IMR-90 (cell line): ENCODE results near the gene EFHC2. TPM values are rescaled to one million over a fixed set of nuclear protein-coding genes. Genes with fewer than 3 reads are reported as not detected.

Experiments used
- ATAC-seq: fragments of 200-7000 bp; cut with Tn5 transposase; 2 replicates; pipeline ENCODE4 v1.9.1; 2020; ENCODE audit warnings: low read depth, mild to moderate bottlenecking, moderate library complexity
- BruUV-seq: library from RNA; stranded (reverse); fragments of 400-500 nt; replicated peaks from 2 replicates; lab custom pipeline; 2021; lab: Mats Ljungman, UMichigan
- CTCF ChIA-PET: fragments of 300-600 bp; formaldehyde crosslinking; extraction: SDS; loops from one replicate; lab custom pipeline; 2021; ENCODE audit warnings: antibody characterized with exemption; lab: Yijun Ruan, JAX
- POLR2A ChIA-PET: fragments of 300-600 bp; sonication (Branson Sonifier 250); formaldehyde crosslinking; loops from one replicate; lab custom pipeline; 2022; ENCODE audit warnings: antibody characterized with exemption; ENCODE audit not compliant: unreplicated experiment; lab: Charles Lee
- DNase-seq: peaks from one replicate; pipeline ENCODE4 v3.0.0; 2013
- H2AFZ ChIP-seq: replicated peaks from 2 replicates; pipeline ENCODE3; 2013; ENCODE audit warnings: low read length, mild to moderate bottlenecking; ENCODE audit not compliant: poor library complexity
- H2AK5ac ChIP-seq: 2 replicates; pipeline ENCODE4 v1.6.1; 2013; ENCODE audit warnings: low read depth, low read length, inconsistent platforms
- H2AK9ac ChIP-seq: replicated peaks from 2 replicates; pipeline ENCODE3; 2013; ENCODE audit warnings: mild to moderate bottlenecking, low read depth, low read length, moderate library complexity; ENCODE audit not compliant: poor library complexity
- H2BK120ac ChIP-seq: 2 replicates; pipeline ENCODE4 v1.6.1; 2013; ENCODE audit warnings: low read depth, low read length, inconsistent platforms
- H2BK15ac ChIP-seq: 3 replicates; pipeline ENCODE4 v1.6.1; 2013; ENCODE audit warnings: low read depth, low read length, inconsistent platforms
- H2BK20ac ChIP-seq: 2 replicates; pipeline ENCODE4 v1.6.1; 2013; ENCODE audit warnings: low read depth, mild to moderate bottlenecking, inconsistent platforms, low read length, moderate library complexity
- H2BK5ac ChIP-seq: 2 replicates; pipeline ENCODE4 v1.6.1; 2013; ENCODE audit warnings: mild to moderate bottlenecking, low read depth, low read length, inconsistent platforms; ENCODE audit not compliant: poor library complexity, severe bottlenecking
- H3K14ac ChIP-seq: replicated peaks from 2 replicates; pipeline ENCODE4 v1.6.1; 2013; ENCODE audit warnings: low read depth, low read length, inconsistent platforms
- H3K18ac ChIP-seq: 2 replicates; pipeline ENCODE4 v1.6.1; 2013; ENCODE audit warnings: low read depth, low read length, control low read depth
- H3K23ac ChIP-seq: 2 replicates; pipeline ENCODE4 v1.6.1; 2013; ENCODE audit warnings: low read depth, low read length, inconsistent platforms
- H3K27ac ChIP-seq: 2 replicates; pipeline ENCODE4 v1.5.1; 2013; ENCODE audit warnings: mild to moderate bottlenecking, control low read depth, low read length; ENCODE audit not compliant: insufficient read depth
- H3K27me3 ChIP-seq: 2 replicates; pipeline ENCODE4 v1.6.1; 2013; ENCODE audit warnings: low read length; ENCODE audit not compliant: control insufficient read depth, insufficient read depth
- H3K36me3 ChIP-seq: 2 replicates; pipeline ENCODE4 v1.6.1; 2013; ENCODE audit warnings: low read length, mixed read lengths; ENCODE audit not compliant: control insufficient read depth, insufficient read depth
- H3K4ac ChIP-seq: 2 replicates; pipeline ENCODE4 v1.6.1; 2013; ENCODE audit warnings: low read depth, low read length, inconsistent platforms
- H3K4me1 ChIP-seq: 2 replicates; pipeline ENCODE4 v1.6.1; 2013; ENCODE audit warnings: low read length, mixed read lengths; ENCODE audit not compliant: control insufficient read depth, insufficient read depth
- H3K4me2 ChIP-seq: 2 replicates; pipeline ENCODE4 v1.6.1; 2013; ENCODE audit warnings: low read depth, mild to moderate bottlenecking, control low read depth, low read length, moderate library complexity
- H3K4me3 ChIP-seq: 2 replicates; pipeline ENCODE4 v1.5.1; 2013; ENCODE audit warnings: low read depth, mild to moderate bottlenecking, control low read depth, low read length, moderate library complexity; ENCODE audit not compliant: insufficient read depth
- H3K56ac ChIP-seq: 2 replicates; pipeline ENCODE4 v1.6.1; 2013; ENCODE audit warnings: low read length, inconsistent platforms; ENCODE audit not compliant: insufficient read depth; ENCODE audit errors: extremely low read depth
- H3K79me1 ChIP-seq, 2 experiments: 2 replicates each; pipeline ENCODE4 v1.6.1; 2013; ENCODE audit warnings: low read length in 2 of 2, inconsistent platforms in 1 of 2, low read depth in 1 of 2
- H3K9ac ChIP-seq: 2 replicates; pipeline ENCODE4 v1.6.1; 2013; ENCODE audit warnings: low read depth, low read length, control low read depth
- H3K9me1 ChIP-seq: 2 replicates; pipeline ENCODE4 v1.6.1; 2013; ENCODE audit warnings: low read length, inconsistent platforms; ENCODE audit not compliant: insufficient read depth
- H3K9me3 ChIP-seq: 2 replicates; pipeline ENCODE4 v1.6.1; 2013; ENCODE audit warnings: low read length; ENCODE audit not compliant: control insufficient read depth, insufficient read depth
- H4K20me1 ChIP-seq: 2 replicates; pipeline ENCODE4 v1.6.1; 2013; ENCODE audit warnings: low read length, inconsistent platforms; ENCODE audit not compliant: insufficient read depth
- H4K5ac ChIP-seq: 2 replicates; pipeline ENCODE4 v1.6.1; 2013; ENCODE audit warnings: mild to moderate bottlenecking, low read depth, low read length, control low read depth
- H4K8ac ChIP-seq, 2 experiments: 2 replicates each; pipeline ENCODE4 v1.6.1; 2013; ENCODE audit warnings: low read depth in 2 of 2, low read length in 2 of 2, control low read depth in 1 of 2, inconsistent platforms in 1 of 2
- H4K91ac ChIP-seq: 2 replicates; pipeline ENCODE4 v1.6.1; 2013; ENCODE audit warnings: low read depth, low read length, inconsistent platforms; ENCODE audit not compliant: insufficient read depth
- BHLHE40 ChIP-seq: fragments of 150-350 bp; IDR thresholded peaks from 2 replicates; pipeline ENCODE4 v1.6.1; 2016; ENCODE audit warnings: mild to moderate bottlenecking, low read depth, low read length
- CHD1 ChIP-seq: IDR thresholded peaks from 2 replicates; pipeline ENCODE4 v1.6.1; 2012; ENCODE audit warnings: low read depth, low read length, improper control_type of control experiment
- FOS ChIP-seq: fragments of 150-350 bp; IDR thresholded peaks from 2 replicates; pipeline ENCODE4 v1.6.1; 2016; ENCODE audit warnings: low read depth, low read length
- MAFK ChIP-seq: IDR thresholded peaks from 2 replicates; pipeline ENCODE4 v1.6.1; 2012; ENCODE audit warnings: low read depth, low read length, improper control_type of control experiment
- MAZ ChIP-seq: IDR thresholded peaks from 2 replicates; pipeline ENCODE4 v1.6.1; 2012; ENCODE audit warnings: low read depth, mild to moderate bottlenecking, low read length, improper control_type of control experiment, moderate library complexity, borderline replicate concordance
- MXI1 ChIP-seq: IDR thresholded peaks from 2 replicates; pipeline ENCODE4 v1.6.1; 2012; ENCODE audit warnings: low read depth, mild to moderate bottlenecking, low read length, moderate library complexity, borderline replicate concordance
- NFE2L2 ChIP-seq: fragments of 150-350 bp; IDR thresholded peaks from 2 replicates; pipeline ENCODE4 v1.6.1; 2016; ENCODE audit warnings: low read depth, mild to moderate bottlenecking, low read length
- POLR2A ChIP-seq: IDR thresholded peaks from 2 replicates; pipeline ENCODE4 v1.6.1; 2012; ENCODE audit warnings: mild to moderate bottlenecking, low read depth, low read length
- RAD21 ChIP-seq: IDR thresholded peaks from 2 replicates; pipeline ENCODE4 v1.6.1; 2012; ENCODE audit warnings: low read length, improper control_type of control experiment
- RCOR1 ChIP-seq: IDR thresholded peaks from 2 replicates; pipeline ENCODE4 v1.6.1; 2012; ENCODE audit warnings: mild to moderate bottlenecking, low read length, improper control_type of control experiment; ENCODE audit not compliant: insufficient replicate concordance
- RFX5 ChIP-seq: IDR thresholded peaks from 2 replicates; pipeline ENCODE4 v1.8.0; 2012; ENCODE audit warnings: low read depth, mild to moderate bottlenecking, low read length, moderate library complexity
- SMC3 ChIP-seq: fragments of 150-350 bp; IDR thresholded peaks from 2 replicates; pipeline ENCODE4 v1.6.1; 2016; ENCODE audit warnings: low read depth, mild to moderate bottlenecking, antibody characterized with exemption, low read length, moderate library complexity
- WGBS, 2 experiments: methylation state at CpG; one replicate each; pipeline versions ENCODE4 v1.1.5 to v1.1.7; 2013; ENCODE audit warnings: missing lambda C conversion rate in 2 of 2; ENCODE audit not compliant: insufficient read length in 1 of 2; ENCODE audit errors: extremely low coverage in 2 of 2; 5-methylcytosine and 5-hydroxymethylcytosine counted together
- dilution Hi-C: fragments of 300-500 bp; cut with HindIII; formaldehyde crosslinking; loops from one replicate; pipeline ENCODE4 v1.14.3; 2018; ENCODE audit warnings: low sequenced_read_pairs; ENCODE audit not compliant: unreplicated experiment
- in situ Hi-C: fragments of 300-500 bp; cut with MboI; formaldehyde crosslinking; loops from 3 replicates; pipeline ENCODE4 v1.14.3; 2019; ENCODE audit warnings: low sequenced_read_pairs, inconsistent platforms, mixed read lengths
- intact Hi-C: fragments of 100-400 bp; cut with micrococcal nuclease; formaldehyde crosslinking; loops from 2 replicates; pipeline ENCODE4 v1.10.0; 2022
- polyA plus RNA-seq, 3 experiments: library from polyadenylated mRNA; depleted of rRNA; stranded (reverse); fragments of >200 nt; gene quantifications; 2 replicates each; pipeline ENCODE4 v1.2.3, GENCODE V29; 2012; ENCODE audit warnings: low replicate concordance in 1 of 3
- total RNA-seq: library from RNA; depleted of rRNA; stranded (reverse); fragments of >200 nt; gene quantifications from 2 replicates; pipeline ENCODE4 v1.2.3, GENCODE V29; 2012
- TF ChIP-seq, protein P1 (sequence below): conservative IDR thresholded peaks from 2 replicates; pipeline ENCODE4 v1.5.1; 2012; ENCODE audit warnings: mild to moderate bottlenecking, low read depth, low read length, improper control_type of control experiment
- TF ChIP-seq, protein P2 (sequence below): fragments of 150-350 bp; IDR thresholded peaks from 2 replicates; pipeline ENCODE4 v1.6.1; 2016; ENCODE audit warnings: low read depth, mild to moderate bottlenecking, low read length, moderate library complexity, borderline replicate concordance
- TF ChIP-seq, protein P3 (sequence below): fragments of 150-350 bp; IDR thresholded peaks from 2 replicates; pipeline ENCODE4 v1.6.1; 2017; ENCODE audit warnings: mild to moderate bottlenecking, antibody characterized with exemption, low read length, low read depth

EFHC2 gene
- total and polyA plus RNA-seq, 2 of the 4 experiments (the other 2 are of a cell fraction), result 0.18 to 0.24 TPM

DNA sequence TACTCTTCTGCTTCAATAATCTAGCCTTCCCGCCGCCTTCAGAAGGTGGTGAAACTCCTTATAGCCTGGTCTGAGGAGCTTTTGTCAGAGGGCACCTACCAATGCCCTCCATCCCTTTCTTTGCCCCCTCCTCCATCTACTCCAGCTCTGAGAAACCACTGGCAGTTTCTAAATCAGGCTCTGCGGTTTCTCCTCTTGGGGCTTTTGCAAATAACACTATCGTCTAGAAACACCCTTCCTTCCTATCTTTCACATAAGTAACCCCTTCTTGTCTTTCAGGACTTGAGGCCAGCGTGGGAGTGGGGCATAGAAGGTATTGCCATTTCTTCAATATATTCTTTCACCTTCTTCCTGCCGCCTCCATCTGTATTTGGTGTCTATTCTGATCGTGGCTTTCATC is 1.2 kb upstream of the EFHC2 start:
- Histone ChIP-seq H3K14ac (no peak overlapping the region), H4K5ac (no peak overlapping the region), H4K8ac (no peak overlapping the region), H3K4me3 (no peak overlapping the region), H3K18ac (no peak overlapping the region), H3K4ac (no peak overlapping the region), H3K9ac (no peak overlapping the region), H2BK15ac (no peak overlapping the region), H3K27ac (no peak overlapping the region), H4K91ac (no peak overlapping the region), H2AK9ac (no peak overlapping the region), H3K56ac (no peak overlapping the region), H2AFZ (no peak overlapping the region), H4K20me1 (no peaks in the 10 kb centered on the region), H2BK5ac (no peak overlapping the region), H3K4me1 (no peaks in the 10 kb centered on the region; the same call in 1 of the 2 replicates), H3K9me3 (no peaks in the 10 kb centered on the region), H2BK120ac (no peak overlapping the region), H3K23ac (no peak overlapping the region), H3K4me2 (no peak overlapping the region), H2AK5ac (no peak overlapping the region), H2BK20ac (no peak overlapping the region), H3K9me1 (no peaks in the 10 kb centered on the region), H3K36me3 (no peaks in the 10 kb centered on the region), H3K27me3 (no peaks in the 10 kb centered on the region; the same call in 1 of the 2 replicates), H3K79me1 (no peaks in the 10 kb centered on the region)
- WGBS, 2 experiments, result 60% methylated on average over 1 of the region's 7 CpGs; no CpG with 5 or more reads in 1 of the 2 experiments
- POLR2A ChIA-PET, result no interaction called here
- in situ Hi-C loops, result no loop called here
- CTCF ChIA-PET, result no interaction called here
- no peak for DNase-seq
- intact Hi-C loops, result no loop called here
- dilution Hi-C loops, result no loop called here
- no TSS peak for BruUV-seq
- TF ChIP-seq RFX5, result no peak
- TF ChIP-seq, protein P1, sequence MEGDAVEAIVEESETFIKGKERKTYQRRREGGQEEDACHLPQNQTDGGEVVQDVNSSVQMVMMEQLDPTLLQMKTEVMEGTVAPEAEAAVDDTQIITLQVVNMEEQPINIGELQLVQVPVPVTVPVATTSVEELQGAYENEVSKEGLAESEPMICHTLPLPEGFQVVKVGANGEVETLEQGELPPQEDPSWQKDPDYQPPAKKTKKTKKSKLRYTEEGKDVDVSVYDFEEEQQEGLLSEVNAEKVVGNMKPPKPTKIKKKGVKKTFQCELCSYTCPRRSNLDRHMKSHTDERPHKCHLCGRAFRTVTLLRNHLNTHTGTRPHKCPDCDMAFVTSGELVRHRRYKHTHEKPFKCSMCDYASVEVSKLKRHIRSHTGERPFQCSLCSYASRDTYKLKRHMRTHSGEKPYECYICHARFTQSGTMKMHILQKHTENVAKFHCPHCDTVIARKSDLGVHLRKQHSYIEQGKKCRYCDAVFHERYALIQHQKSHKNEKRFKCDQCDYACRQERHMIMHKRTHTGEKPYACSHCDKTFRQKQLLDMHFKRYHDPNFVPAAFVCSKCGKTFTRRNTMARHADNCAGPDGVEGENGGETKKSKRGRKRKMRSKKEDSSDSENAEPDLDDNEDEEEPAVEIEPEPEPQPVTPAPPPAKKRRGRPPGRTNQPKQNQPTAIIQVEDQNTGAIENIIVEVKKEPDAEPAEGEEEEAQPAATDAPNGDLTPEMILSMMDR, result no peak
- no peak for TF ChIP-seq FOS
- TF ChIP-seq, protein P2, sequence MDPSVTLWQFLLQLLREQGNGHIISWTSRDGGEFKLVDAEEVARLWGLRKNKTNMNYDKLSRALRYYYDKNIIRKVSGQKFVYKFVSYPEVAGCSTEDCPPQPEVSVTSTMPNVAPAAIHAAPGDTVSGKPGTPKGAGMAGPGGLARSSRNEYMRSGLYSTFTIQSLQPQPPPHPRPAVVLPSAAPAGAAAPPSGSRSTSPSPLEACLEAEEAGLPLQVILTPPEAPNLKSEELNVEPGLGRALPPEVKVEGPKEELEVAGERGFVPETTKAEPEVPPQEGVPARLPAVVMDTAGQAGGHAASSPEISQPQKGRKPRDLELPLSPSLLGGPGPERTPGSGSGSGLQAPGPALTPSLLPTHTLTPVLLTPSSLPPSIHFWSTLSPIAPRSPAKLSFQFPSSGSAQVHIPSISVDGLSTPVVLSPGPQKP, result no peak
- no peak for TF ChIP-seq MAFK
- no peak for TF ChIP-seq MAZ
- no peak for TF ChIP-seq POLR2A
- TF ChIP-seq RCOR1, result no peak
- TF ChIP-seq CHD1, result no peak
- no peak for TF ChIP-seq SMC3
- TF ChIP-seq BHLHE40, result no peak
- TF ChIP-seq RAD21, result no peak
- no peak for TF ChIP-seq MXI1
- TF ChIP-seq, protein P3, sequence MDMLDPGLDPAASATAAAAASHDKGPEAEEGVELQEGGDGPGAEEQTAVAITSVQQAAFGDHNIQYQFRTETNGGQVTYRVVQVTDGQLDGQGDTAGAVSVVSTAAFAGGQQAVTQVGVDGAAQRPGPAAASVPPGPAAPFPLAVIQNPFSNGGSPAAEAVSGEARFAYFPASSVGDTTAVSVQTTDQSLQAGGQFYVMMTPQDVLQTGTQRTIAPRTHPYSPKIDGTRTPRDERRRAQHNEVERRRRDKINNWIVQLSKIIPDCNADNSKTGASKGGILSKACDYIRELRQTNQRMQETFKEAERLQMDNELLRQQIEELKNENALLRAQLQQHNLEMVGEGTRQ, result no peak
- TF ChIP-seq NFE2L2, result no peak
- no peak for ATAC-seq
